SK-N-DZ (cell line): ENCODE measurements around the gene GYPE. TPM values are rescaled to one million over a fixed set of nuclear protein-coding genes. Genes with fewer than 3 reads are reported as not detected.
"Not testable (repeated sequence)": the region's sequence is repeated elsewhere in the genome, so short reads cannot be mapped to it uniquely, and the experiment has no call there.

Experiments used
- DNase-seq: peaks from one replicate; pipeline ENCODE4 v3.0.0-alpha.2; 2015; ENCODE audit warnings: low spot score
- polyA plus RNA-seq, 2 experiments: library from polyadenylated mRNA; depleted of rRNA; stranded (reverse); fragments of >200 nt; gene quantifications; 2 replicates each; pipeline ENCODE4 v1.2.3, GENCODE V29; 2014

GYPE gene
- not detected in 2 replicates for polyA plus RNA-seq (2014; cell fraction: cytosol; rRNA removed)
- not detected in 2 replicates for polyA plus RNA-seq (2014; cell fraction: nucleus; rRNA removed)

DNA sequence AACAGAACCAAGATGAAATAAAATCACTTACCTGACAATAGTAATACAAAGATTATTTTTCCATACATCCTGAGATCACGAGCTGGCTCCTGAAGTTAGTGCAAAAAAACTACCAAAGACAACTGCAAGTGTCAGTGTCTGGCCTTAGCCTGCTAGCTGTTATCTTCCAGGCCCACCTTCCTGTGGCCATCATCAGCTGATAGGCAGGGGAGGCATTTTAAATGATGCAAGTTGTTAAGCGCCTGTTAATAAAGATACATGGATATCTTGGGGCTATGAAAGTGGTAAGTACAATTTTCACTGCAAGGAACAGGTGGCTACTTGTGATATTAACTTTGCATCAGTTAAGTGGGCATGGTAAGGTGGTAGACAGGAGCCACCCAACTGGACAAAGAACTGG lies at the start of gene GYPE:
GYPE (minus strand) TSS at position 120 of the 400 bp plus-strand sequence; CDS start at position 68, 52 bp downstream.
- DNase-seq, result not testable (repeated sequence)

DNA sequence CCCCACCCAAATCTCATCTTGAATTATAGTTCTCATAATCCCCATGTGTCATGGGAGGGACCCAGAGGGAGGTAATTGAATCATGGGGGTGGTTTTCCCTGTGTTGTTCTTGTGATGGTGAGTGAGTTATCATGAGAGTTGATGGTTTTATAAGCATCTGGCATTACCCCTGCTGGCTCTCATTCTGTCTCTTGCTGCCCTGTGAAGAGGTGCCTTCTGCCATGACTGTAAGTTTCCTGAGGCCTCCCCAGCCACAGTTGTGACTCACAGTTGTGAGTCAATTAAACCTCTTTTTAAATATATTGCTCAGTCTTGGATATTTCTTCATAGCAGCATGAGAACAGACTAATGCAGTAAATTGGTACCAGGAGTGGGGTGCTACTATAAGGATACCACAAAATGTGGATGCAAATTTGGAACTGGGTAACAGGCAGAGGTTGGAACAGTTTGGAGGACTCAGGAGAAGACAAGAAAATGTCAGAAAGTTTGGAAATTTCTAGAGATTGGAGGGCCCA lies 46.2 kb upstream of the GYPE start:
- not testable (repeated sequence) for DNase-seq

DNA sequence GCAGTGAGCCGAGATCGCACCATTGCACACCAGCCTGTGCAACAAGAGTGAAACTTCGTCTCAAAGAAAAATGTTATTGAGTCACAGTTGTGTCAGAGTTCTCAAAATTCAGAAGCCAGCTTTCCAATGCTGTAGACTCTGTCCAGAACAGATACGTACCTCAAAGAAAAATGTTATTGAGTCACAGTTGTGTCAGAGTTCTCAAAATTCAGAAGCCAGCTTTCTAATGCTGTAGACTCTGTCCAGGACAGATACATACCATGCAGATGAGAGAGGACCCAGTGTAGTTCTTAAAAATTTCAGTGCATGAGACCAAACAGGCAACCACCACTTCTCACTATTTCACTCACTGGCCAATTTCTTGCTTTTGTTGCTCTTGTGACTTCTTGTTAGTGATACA lies 45.6 kb upstream of the GYPE start:
- not testable (repeated sequence) for DNase-seq

DNA sequence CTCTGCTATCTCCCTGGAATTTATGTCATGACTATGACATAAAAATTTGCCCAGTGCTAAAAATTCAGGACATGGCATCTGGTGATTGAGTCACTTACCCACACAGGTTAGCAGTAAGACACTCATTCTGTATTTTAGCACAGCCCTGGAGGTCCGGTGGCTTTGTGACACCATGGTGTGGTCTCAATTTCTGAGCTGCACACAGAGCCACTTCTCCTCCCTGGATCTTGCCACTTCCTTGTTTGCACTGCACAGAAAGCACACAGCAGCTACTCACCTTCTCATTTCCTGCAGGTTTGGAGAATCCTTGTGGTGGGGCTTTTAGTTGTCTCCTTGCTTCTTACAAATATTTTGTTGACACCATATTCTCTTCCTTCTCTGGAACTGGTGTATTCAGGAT lies 44.8 kb upstream of the GYPE start:
- DNase-seq, result not testable (repeated sequence)

DNA sequence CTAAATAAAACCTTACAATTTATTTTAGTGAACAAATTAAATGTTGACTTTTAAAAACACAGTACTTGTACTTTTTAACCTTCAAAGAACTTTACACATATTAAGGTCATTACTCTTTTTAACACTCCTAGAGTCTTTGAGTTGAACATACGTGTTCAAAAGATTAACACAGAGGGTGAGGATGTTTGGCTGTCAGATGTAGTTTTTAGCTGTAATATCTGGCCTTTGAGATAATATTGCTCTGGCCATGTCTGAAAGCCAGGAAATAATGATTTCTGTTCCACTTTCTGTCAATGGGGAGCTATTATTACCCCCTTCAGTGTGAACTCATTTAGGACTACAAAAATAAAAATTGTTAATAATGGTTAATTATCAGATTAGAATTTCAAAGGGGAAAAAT lies 42.1 kb upstream of the GYPE start:
- not testable (repeated sequence) for DNase-seq

DNA sequence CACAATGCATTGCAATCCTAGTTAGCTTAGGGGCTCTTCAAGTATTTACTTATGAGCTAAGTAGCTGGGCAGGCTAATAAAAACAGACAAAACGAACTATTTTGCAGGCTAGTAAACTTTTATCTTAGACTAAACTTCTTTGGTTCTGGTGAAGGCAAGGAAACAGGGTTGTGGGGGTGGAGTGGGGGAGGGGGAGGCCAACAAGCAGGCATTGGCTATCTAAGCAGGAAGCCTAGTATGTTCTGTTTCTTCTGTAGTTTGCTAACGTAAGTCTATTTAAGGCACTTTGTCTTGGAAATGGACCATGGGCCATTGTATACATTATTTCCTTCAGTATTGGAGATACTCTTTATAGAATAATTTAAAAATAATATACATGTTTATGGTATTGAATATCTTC lies 35.3 kb upstream of the GYPE start:
- not testable (repeated sequence) for DNase-seq

DNA sequence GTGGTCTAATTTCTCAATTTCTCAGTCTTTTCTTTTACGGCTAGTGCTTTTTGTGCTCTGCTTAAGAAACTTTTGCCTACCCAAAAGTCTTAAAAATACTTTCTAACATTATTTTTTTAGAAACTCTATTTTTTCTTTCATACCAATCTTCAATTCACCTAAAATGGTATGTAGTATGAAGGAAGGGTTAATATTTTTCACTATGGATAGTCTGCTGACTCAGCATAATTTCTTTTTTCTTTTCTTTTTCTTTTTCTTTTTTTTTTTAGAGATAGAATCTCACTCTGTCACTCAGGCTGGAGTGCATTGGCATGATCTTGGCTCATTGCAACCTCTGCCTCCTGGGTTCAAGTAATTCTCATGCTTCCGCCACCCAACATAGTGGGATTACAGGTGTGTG lies 34.2 kb upstream of the GYPE start:
- DNase-seq, result no peak

DNA sequence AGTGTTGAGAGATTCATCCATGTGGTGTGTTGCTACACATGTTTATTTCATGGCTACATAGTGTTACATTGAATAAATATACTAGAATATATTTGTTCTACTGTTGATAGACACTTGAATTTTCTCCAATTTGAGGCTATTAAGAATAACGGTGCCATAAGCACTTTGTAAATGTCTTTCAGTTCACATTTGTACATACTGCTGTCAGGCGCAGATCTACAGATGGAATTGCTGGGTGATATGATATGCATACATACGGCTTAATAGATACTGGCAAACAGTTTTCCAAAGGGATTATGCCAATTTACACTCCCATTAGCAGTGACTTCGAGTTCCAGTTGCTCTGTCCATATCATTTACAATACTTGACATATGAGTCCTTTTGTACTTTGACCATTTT lies 33.5 kb upstream of the GYPE start:
- not testable (repeated sequence) for DNase-seq

DNA sequence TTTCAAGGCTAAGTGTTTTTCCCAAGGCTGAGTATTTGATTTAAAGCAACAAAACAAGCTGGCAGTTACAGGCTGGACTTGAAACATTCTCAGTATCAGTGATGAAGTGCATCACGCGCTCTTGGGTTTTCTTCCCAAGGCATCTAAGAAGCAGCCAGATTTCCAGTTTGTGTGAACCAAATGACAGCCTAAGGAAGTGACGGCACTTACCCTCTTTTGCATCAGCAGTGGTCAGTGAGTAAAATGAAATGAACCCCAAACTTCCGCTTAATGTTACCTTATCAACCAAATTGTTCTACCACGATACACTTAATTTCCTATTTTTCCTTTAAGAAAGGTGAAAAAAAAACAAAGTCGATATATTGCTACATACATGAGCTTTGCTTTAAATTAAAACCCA lies 15.8 kb upstream of the GYPE start:
- no peak for DNase-seq

DNA sequence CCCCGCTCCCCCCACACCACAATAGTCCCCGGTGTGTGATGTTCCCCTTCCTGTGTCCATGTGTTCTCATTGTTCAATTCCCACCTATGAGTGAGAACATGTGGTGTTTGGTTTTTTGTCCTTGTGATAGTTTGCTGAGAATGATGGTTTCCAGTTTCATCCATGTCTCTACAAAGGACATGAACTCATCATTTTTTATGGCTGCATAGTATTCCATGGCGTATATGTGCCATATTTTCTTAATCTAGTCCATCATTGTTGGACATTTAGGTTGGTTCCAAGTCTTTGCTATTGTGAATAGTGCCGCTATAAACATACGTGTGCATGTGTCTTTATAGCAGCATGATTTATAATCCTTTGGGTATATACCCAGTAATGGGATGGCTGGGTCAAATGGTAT lies 11.1 kb upstream of the GYPE start:
- DNase-seq, result not testable (repeated sequence)

DNA sequence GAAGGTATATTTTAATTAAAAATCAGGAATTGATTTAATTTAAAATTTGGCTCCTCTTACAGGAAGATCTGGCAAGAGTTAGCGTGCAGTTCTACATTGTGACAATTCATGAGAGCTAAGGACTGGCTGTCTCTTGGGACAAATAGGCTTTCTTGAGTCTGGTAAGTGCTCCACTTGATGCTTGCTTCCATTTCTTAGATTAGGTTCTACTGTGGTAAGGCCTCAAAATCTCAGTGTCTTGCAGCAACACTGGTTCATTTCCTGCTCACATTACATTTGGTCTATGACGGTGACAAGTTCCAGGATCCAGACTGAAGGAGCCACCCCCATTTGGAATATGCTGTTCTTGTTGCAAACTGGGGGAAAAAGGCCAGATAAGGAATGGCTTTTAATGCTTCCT lies 7.1 kb upstream of the GYPE start:
- DNase-seq, result not testable (repeated sequence)

DNA sequence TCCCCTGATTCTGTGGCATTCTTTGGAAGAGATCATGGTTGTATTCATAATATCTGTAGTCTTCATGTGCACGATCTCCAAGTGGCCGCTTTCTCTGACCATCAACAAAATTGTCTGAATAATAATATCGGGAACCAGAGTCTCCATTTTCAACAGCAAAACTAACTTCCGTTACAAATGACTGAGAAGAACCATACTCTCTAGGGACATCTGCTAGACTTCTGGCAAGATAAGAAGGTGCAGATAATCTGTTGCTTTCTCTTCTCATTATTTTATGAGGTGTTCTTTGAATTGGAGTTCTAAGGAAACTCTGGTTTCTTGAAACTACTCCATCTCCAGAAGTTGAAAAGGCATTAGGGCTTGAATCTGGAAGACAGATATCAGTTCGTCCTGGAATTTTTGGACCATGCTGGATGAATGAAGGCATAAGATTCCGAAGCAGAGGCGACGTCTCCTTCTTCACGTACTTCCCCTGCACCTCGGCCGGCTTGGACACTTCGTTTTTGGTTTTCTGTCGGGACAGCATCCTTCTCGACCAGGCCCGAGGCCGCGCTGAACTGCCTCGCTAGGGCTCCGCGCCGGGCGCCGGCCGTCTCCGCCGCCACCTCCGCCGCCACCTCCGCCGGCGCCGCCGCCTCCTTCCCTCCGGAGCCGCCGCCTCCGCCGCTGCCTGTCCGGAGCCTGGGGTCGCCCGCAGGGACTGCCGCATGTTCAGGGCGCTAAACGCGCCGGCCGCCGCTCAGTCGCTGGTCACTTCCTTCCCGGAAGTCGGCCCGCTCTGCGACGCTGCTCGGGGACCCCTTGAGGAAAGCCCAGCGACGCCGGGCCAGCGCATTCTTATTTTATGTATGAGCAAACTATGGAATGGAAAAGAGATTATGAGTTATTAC lies 6.4 kb upstream of the GYPE start:
- peak; percentile 8 for DNase-seq

DNA sequence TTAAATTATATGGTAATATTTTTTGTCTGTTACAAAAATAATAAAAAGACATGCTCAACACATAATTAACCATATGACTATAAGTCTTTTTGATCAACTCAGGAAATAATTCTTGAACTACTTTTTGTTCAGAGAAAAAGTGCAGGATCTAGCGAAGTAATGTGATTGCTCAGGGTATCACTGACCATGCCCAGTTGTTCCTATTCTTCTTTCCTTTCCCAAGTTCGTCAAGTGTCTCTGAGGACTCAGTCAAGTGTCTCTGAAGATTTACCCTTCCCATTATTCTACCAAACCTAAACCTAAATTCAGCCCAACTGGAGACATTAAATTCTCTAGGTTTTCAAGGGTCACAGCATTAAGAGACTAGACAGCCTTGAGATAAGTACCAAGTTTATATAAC lies 5.5 kb upstream of the GYPE start:
- DNase-seq, result not testable (repeated sequence)

DNA sequence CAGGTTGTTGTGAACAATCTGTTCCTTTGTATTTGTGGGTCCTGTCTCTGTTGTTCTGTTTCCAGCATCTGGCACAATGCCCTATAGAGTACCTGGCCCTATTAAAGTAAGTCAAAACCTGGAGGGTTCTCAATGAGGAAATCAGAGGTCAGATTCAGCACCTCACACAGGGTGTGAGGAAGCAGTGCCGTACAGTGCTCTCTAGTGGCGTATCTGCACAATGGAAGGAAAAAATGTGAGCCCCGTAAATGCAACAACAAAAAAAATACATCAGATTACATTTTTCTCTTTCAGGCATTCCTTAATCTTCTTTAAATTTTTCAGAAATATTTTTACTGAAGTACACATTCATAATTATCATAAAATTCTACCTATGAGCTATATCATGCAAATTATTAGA lies 2.5 kb upstream of the GYPE start:
- not testable (repeated sequence) for DNase-seq

DNA sequence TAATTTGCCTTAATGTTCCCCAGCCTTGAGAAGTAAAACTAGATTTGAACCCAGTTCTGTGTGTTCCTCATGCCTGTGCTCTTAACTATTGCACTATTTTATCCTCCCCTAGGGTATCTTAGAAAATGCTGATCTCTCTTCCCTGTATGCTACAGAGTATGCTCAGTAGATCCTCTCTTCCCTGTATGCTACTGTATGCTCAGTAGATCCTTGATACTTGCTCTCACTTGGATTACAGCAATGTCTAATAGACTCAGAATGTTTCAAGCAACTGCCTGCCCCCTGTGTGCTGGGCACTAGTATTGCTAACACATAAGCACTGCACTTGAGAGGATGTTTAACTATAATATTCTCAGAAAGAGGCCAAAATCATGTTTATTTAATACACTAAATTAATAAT lies 928 bp downstream of the GYPE start:
- DNase-seq, result not testable (repeated sequence)

DNA sequence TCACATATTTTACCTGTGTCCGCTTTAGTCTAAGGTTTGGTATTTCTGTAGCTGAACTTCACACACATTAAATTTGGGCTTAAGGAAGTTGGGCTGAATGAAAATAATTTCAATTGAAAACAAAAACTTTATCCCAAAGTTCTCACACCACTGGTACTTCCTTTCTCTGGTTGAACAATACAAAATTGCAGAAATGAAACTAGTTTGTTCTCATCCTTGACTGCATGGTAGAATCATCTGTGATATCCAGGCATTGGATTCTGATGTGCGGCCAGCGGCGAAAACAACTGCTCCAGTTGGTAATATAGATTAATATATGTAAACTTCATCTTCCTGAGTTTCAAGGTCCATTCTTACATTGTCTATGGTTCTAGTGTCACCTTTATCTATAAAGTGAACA lies 15.0 kb downstream of the GYPE start:
- DNase-seq, result not testable (repeated sequence)

DNA sequence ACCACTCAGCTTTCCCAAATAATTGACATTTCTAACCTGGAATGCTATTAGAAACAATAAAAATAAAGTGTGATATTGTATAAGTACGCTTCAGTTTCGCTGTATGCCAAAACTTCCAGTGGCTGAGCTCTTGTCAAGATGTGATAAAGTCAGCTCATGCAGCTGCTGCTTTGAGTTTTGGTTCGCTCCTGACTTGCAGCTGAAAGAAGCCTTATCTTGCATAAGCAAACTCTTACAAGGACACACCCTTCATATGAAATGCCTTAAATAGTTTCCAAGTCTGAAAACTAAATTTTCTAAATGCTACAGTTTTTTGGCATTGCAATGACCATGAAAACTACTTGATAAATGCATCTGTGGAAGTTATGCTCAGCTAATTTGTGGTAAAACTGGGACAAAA lies 17.2 kb downstream of the GYPE start:
- DNase-seq, result not testable (repeated sequence)

DNA sequence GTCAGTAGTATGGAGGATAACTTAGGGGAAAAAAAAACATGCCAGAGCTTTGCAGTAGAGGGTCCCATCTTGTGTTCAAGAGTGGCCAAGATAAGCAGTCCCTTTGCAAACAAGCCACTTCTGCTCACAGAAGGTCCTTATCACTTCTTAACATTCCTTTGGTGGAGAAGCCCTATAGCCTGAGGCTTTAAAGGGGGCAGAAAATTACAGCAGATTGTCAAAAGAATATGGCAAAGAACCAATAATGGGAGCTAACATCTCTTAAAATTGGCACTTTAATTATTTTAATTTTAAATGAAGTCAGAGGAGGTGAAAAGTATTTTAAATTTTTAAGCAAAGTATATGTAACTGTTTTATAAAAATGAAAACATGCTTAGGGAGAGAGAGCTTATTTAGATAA lies 20.4 kb downstream of the GYPE start:
- DNase-seq, result not testable (repeated sequence)

DNA sequence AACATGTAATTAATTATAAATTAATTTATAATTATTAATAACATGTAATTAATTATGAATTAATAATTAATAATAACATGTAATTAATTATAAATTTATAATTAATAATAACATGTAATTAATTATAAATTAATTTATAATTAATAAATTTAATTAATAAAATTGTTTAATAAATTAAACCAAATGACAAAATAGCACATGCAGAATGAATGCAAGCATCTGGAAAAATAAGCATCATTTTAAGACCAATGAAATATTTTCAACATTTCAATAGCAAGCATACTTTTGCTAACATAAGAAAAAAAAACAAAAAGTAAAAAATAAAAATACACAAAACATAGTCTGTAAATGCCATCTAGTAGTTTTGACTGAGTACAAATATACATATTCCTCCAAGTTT lies 21.8 kb downstream of the GYPE start:
- no peak for DNase-seq

DNA sequence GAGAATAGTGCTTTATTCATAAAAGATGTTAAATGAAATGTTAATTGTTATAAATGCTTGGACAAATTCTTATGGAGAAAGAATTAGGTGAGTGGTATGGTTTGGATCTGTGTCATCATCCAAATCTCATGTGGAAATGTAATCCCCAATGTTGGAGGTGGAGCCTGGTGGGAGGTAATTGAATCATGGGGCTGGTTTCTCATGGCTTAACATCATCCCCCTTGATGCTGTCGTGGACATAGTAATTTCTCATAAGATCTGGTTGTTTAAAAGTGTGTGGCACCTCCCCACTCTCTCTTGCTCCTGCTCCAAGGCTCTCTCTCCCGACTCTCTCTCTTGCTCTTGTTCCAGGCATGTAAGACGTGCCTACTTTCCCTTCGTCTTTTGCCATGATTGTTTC lies 22.5 kb downstream of the GYPE start:
- DNase-seq, result peak; percentile 11

DNA sequence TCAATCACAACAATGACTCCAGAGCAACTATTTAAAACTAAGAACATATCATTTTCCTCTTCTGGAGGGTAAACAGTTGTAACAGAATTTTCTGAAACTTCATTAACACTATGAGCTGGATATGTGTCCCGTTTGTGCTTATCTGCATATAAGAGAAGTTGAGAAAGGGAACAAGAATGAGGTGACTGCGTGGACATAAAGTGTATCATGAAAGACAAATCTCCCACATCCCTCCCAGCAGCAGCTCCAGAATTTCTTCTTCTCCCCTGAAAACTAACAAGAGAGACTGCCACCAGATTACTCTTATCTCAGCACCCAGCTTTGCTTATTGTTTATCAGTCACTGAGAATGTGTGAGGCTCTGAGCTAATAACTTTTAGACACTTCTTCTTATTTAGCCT lies 25.8 kb downstream of the GYPE start:
- DNase-seq, result not testable (repeated sequence)

DNA sequence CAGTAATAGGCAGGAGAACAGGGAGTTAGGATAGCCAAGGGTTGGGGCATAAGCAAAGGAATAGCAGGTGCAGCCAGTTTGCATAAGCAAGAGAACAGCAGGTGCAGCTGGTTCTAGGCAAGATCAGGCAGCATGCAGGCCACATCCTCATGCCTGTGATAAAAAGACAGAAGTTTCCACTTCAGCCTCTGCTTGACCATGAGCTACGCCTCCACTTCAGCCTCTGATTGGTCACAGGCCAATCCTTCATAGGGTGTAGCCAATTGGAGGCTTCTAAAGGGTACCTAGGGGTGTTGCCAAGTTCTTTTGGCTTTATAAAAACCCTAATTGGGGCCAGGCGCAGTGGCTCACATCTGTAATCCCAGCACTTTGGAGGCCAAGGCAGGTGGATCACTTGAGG lies 30.0 kb downstream of the GYPE start:
- not testable (repeated sequence) for DNase-seq
